B cell (primary cell): ENCODE results near the gene SH3YL1.

Experiments
- CTCF ChIP-seq: fragments of 200-600 bp; IDR thresholded peaks from one replicate; pipeline ENCODE4 v1.8.0; 2022; ENCODE audit warnings: antibody characterized with exemption, mild to moderate bottlenecking
- EZH2 ChIP-seq: IDR thresholded peaks from 2 replicates; pipeline ENCODE4 v1.6.1; 2012; ENCODE audit warnings: borderline replicate concordance, low read depth, mild to moderate bottlenecking, moderate library complexity, low read length; ENCODE audit not compliant: insufficient read depth, poor library complexity, severe bottlenecking

- TF ChIP-seq CTCF (no peak), EZH2 (no peak)
These were observed 55.5 kb downstream of the SH3YL1 start for GRCh38 chr2:208335-208734.
